Esophagus (tissue), 2 donors: ENCODE results near the gene PRTN3. TPM values are rescaled to one million over a fixed set of nuclear protein-coding genes. Genes with fewer than 3 reads are reported as not detected.
"Not testable (repeated sequence)": the region's sequence is repeated elsewhere in the genome, so short reads cannot be mapped to it uniquely, and the experiment has no call there.

Experiments used
- H3K27ac ChIP-seq, 2 donors: one replicate each; pipeline ENCODE4 v1.5.1; 2013; ENCODE audit warnings: low read depth in 2 of 2, mild to moderate bottlenecking in 2 of 2, inconsistent platforms in 1 of 2, low read length in 1 of 2, moderate library complexity in 1 of 2
- H3K27me3 ChIP-seq, 2 donors: one replicate each; pipeline ENCODE4 v1.6.1; 2013; ENCODE audit warnings: low read length in 2 of 2, control low read depth in 1 of 2, mild to moderate bottlenecking in 1 of 2; ENCODE audit not compliant: insufficient read depth in 2 of 2, control insufficient read depth in 1 of 2
- H3K36me3 ChIP-seq, 2 donors: one replicate each; pipeline ENCODE4 v1.6.1; 2013; ENCODE audit warnings: low read length in 1 of 2; ENCODE audit not compliant: control insufficient read depth in 2 of 2, insufficient read depth in 2 of 2
- H3K4me1 ChIP-seq, 2 donors: one replicate each; pipeline ENCODE4 v1.6.1; 2013; ENCODE audit warnings: low read length in 1 of 2; ENCODE audit not compliant: control insufficient read depth in 2 of 2, insufficient read depth in 2 of 2
- H3K4me3 ChIP-seq, 2 donors: one replicate each; pipeline ENCODE4 v1.5.1; 2013; ENCODE audit warnings: low read length in 2 of 2, mild to moderate bottlenecking in 2 of 2, low read depth in 1 of 2, moderate library complexity in 1 of 2
- H3K9me3 ChIP-seq, 2 donors: one replicate each; pipeline ENCODE4 v1.6.1; 2013; ENCODE audit warnings: mild to moderate bottlenecking in 2 of 2, low read depth in 1 of 2, low read length in 1 of 2, moderate library complexity in 1 of 2; ENCODE audit not compliant: control insufficient read depth in 2 of 2, insufficient read depth in 1 of 2
- WGBS, 2 donors: extraction: QIAGEN DNeasy Blood & Tissue Kit; methylation state at CpG; one replicate each; pipeline ENCODE4 v1.1.7; 2013; 5-methylcytosine and 5-hydroxymethylcytosine counted together
- polyA plus RNA-seq, 2 donors: library from polyadenylated mRNA; stranded (reverse); fragments of 200-250 nt; gene quantifications; one replicate each; pipeline ENCODE4 v1.2.3, GENCODE V29; 2013
- donor health status: healthy with polysubstance abuse.
- donor health status: Bipolar disorder and iron deficiency.

Gene PRTN3
- polyA plus RNA-seq, 2 donors, result not detected

DNA sequence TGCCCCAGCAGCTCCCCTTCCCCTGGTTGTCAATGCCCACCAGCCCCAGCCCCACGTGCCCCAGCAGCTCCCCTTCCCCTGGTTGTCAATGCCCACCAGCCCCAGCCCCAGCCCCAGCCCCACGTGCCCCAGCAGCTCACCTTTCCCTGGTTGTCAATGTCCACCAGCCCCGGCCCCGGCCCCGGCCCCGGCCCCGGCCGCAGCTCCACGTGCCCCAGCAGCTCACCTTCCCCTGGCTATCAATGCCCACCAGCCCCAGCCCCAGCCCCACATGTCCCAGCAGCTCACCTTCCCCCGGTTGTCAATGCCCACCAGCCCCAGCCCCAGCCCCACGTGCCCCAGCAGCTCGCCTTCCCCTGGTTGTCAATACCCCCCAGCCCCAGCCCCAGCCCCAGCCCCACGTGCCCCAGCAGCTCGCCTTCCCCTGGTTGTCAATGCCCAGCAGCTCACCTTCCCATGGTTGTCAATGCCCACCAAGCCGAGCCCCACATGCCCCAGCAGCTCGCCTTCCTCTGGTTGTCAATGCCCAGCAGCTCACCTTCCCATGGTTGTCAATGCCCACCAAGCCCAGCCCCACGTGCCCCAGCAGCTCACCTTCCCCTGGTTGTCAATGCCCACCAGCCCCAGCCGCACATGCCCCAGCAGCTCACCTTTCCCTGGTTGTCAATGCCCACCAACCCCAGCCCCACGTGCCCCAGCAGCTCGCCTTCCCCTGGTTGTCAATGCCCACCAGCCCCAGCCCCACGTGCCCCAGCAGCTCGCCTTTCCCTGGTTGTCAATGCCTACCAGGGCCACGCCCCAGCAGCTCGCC is 38.2 kb downstream of the PRTN3 start:
- not testable (repeated sequence) for H3K27me3 ChIP-seq, H3K4me3 ChIP-seq, H3K27ac ChIP-seq, H3K9me3 ChIP-seq, H3K4me1 ChIP-seq
- WGBS, 2 donors, result 86 to 91% methylated on average over 18 to 24 of the region's 24 CpGs
- peaks cover 0 to 54% of the 10 kb centered on the region in 2 donors for H3K36me3 ChIP-seq

DNA sequence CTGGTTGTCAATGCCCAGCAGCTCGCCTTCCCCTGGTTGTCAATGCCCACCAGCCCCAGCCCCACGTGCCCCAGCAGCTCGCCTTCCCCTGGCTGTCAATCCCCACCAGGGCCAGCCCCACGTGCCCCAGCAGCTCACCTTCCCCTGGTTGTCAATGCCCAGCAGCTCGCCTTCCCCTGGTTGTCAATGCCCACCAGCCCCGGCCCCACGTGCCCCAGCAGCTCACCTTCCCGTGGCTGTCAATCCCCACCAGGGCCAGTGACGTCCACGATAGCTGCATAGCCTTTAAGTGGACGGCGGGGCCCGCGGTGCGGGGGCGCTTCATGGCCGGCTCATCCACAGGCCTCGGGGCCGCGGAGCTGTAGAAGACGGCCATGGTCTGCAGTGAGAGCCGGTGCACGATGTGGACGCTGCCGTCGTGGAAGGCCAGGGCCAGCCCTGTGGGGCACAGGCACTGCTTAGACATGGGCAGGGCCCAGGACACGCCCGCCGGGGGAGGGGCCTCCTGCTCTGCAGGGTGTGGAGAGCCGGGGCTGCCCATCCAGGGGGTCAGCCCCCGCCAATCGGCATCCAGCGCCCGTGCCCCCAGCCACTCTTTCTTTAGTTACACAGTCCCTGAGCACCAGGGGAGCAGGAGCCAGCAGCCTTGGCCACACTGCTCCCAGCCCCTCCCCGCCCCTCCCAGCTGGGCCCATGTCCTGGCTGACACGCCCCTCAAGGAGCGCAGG is 39.1 kb downstream of the PRTN3 start:
- H3K4me1 ChIP-seq, result peaks cover 0 to 3% of the 10 kb centered on the region in 2 donors
- no peaks in the 10 kb centered on the region for H3K27me3 ChIP-seq
- H3K4me3 ChIP-seq, result no peak overlapping the region
- no peaks in the 10 kb centered on the region for H3K9me3 ChIP-seq
- no peak overlapping the region for H3K27ac ChIP-seq
- WGBS, 2 donors, result 89% methylated on average over 33 to 37 of the region's 37 CpGs
- peaks cover 0 to 60% of the 10 kb centered on the region in 2 donors for H3K36me3 ChIP-seq

DNA sequence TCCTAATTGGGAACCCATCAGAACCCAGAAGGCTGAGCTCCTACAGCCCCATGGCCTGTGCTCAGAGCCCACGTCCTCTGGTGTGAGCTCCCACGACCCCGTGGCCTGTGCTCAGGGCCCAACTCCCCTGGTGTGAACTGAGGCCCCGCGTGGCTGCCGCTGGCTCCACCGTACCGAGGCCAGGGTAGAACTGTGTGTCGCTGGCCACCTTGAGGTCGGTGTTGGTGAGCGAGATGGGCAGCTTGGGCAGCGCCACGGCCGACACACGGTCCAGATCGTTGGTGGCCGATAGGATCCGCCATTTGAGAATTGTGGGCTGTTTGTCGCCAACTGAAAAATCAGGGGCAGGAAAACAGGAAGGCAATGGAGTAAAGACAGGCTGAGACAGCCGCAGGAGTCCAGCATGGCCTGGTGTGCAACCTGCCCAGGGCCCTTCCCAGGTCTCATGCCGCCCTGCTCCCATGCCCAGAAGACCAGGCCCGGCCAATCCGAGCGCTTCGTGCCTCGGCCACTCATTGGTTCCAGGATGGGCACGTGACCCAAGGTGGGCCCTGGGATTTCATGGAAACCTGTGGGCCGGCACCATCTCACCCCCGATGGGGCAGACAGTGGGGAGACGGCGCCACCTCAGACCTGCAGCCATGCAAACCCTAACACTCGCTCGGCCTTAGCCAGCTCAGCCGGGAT is 40.7 kb downstream of the PRTN3 start:
- Histone ChIP-seq H3K9me3 (no peaks in the 10 kb centered on the region), H3K4me3 (no peak overlapping the region), H3K4me1 (peaks cover 0 to 3% of the 10 kb centered on the region in 2 donors), H3K27ac (no peak overlapping the region), H3K27me3 (no peaks in the 10 kb centered on the region), H3K36me3 (peaks cover 5 to 68% of the 10 kb centered on the region in 2 donors)
- 97 to 98% methylated on average over 34 of the region's 34 CpGs for WGBS, 2 donors

DNA sequence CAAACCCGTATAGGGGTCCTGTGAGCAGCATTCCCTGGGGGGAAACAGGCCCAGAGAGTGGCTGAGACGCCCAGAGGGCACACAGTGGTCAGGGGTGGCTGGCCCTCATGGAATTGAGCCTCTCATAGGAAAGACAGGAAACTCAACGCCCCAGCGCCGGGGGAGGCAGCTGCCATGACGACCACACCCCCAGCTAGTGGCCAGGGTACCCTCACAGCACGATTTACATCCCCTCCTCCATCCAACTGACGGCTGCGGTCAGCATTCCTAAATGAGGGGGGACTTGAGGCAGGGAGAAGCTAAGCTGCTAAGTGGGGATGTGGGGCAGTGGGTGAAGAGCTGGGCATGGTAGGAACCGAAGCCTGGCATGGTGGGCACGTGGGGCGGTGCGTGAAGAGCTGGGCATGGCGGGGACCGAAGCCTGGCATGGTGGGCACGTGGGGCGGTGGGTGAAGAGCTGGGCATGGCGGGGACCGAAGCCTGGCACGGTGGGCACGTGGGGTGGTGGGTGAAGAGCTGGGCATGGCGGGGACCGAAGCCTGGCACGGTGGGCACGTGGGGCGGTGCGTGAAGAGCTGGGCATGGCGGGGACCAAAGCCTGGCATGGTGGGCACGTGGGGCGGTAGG is 42.2 kb downstream of the PRTN3 start:
- Histone ChIP-seq H3K36me3 (peaks cover 5 to 64% of the 10 kb centered on the region in 2 donors), H3K27ac (no peak overlapping the region), H3K9me3 (no peaks in the 10 kb centered on the region), H3K4me3 (no peak overlapping the region), H3K27me3 (no peaks in the 10 kb centered on the region), H3K4me1 (peaks cover 0 to 3% of the 10 kb centered on the region in 2 donors)
- 95 to 97% methylated on average over 16 to 29 of the region's 30 CpGs for WGBS, 2 donors

DNA sequence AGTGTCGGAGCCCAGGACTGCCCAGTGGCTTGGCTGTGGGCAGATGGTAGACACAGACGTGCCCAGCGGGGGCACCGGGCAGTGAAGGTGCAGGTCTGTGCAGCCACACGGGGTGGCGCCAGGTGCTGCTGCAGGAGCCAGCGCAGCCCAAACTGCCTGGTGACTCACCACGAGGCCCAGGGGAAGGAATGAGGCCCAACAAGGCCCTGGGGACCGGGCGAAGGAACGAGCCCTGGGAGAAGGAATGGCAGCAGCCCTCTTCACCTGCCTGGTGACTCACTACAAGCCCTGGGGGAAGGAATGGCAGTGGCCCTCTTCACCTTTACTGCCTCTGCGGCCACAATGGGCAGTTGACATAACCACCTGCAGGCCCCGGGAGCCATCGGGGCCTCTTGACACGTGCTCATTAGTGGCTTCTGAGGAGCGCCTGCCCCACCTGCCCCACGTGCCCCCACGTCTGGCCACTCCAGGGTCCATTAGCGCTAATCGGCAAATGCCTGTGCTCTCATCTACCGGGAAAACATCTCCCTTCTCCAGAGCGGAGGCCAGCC is 42.9 kb downstream of the PRTN3 start:
- Histone ChIP-seq H3K4me3 (no peak overlapping the region), H3K4me1 (peaks cover 0 to 3% of the 10 kb centered on the region in 2 donors), H3K9me3 (no peaks in the 10 kb centered on the region), H3K27me3 (no peaks in the 10 kb centered on the region), H3K27ac (no peak overlapping the region), H3K36me3 (peaks cover 5 to 68% of the 10 kb centered on the region in 2 donors)
- 76 to 80% methylated on average over 18 to 22 of the region's 22 CpGs for WGBS, 2 donors

DNA sequence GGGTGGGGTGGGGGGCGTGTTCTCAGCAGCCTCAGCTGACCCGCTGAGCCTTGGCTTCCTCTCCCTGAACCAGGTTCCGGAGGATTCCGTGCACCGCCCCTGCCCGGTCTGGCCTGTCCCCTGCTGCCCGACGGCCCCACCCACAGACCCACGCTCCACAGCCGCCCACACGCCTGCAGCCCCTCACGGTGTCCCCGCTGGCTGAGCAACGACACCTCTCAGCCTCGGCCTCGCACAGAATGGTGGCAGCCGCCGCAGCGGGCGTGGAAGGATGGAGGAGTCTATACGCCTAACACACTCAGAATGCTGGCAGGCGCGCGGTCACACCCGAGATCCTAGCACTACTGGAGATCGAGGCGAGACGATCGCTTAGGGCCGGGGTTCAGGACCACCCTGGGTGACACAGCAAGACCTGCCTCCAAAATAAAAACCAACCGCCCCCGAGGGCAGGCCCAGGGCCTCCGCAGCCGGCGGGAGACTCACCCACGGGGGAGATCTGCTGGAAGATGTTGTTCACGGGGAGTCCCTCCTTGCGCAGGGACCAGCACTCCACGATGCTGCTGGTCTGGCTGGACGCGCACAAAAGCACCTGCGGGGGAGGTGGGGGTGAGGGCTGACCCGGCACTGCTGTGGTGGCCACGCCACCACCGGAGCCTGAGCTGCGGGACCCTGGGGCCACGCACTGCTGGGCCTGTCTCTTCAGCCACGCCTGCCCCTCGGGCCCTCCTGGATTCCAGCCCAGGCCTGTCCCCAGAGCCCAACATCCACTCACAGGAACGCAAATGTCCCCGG is 43.8 kb downstream of the PRTN3 start:
- peaks cover 0 to 3% of the 10 kb centered on the region in 2 donors for H3K4me1 ChIP-seq
- H3K4me3 ChIP-seq, result no peak overlapping the region
- H3K27me3 ChIP-seq, result no peaks in the 10 kb centered on the region
- H3K9me3 ChIP-seq, result no peaks in the 10 kb centered on the region
- peaks cover 6 to 70% of the 10 kb centered on the region in 2 donors for H3K36me3 ChIP-seq
- no peak overlapping the region for H3K27ac ChIP-seq
- 91 to 92% methylated on average over 49 to 51 of the region's 51 CpGs for WGBS, 2 donors

DNA sequence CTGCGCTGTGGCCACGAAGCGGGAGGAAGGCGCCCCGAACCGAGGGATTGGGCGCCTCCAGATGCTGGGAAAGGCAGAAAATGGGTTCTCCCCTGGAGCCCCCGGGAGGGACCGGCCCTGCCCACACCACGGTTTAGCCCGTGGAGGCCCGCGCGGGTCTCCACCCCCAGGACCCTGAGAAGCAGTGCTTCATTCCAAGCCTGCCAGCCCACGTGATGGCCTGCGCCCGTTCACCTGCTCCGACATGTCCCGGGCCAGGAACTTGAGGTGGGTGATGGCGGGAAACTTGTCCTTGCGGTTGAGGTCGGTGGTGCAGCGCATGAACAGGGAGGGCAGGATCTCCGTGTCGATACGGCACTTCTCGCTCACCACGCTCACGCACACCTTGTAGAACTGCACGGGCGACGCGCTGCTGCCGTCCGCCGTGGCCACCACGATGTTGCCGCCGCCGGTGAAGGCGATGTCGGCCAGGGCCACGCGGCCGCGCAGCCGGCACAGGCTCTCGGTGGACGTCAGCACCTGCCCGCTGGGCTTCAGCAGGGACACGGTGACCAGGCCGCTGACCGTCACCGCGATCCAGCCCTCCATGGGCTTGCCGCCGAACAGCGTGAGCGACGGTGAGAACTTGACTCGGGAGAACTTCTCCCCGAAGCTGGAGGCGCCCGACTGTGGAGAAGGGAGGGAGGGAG is 44.9 kb downstream of the PRTN3 start:
- Histone ChIP-seq H3K4me1 (peaks cover 0 to 3% of the 10 kb centered on the region in 2 donors), H3K9me3 (no peaks in the 10 kb centered on the region), H3K36me3 (peaks cover 10 to 71% of the 10 kb centered on the region in 2 donors), H3K27ac (no peak overlapping the region), H3K27me3 (no peaks in the 10 kb centered on the region), H3K4me3 (no peak overlapping the region)
- 94 to 95% methylated on average over 64 of the region's 64 CpGs for WGBS, 2 donors

DNA sequence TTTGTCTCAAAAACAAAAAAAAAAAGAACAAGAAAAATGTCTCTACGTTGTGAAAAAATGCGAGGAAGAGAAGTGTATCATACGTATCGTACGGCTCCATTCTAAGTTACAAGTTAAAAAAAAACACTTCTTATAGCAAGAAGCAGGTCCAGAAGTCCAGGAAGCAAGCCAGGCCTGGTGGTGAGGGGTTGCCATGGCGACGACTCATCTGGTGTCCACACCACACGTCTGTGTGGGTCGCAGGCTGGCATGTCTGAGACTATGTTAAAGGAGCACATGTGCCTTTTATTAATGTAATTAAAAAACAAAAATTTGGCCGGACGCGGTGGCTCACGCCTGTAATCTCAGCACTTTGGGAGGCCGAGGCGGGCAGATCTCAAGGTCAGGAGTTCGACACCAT is 46.3 kb downstream of the PRTN3 start:
- 83 to 87% methylated on average over 16 of the region's 16 CpGs for WGBS, 2 donors
- no peaks in the 10 kb centered on the region for H3K27me3 ChIP-seq
- peaks cover 11 to 61% of the 10 kb centered on the region in 2 donors for H3K36me3 ChIP-seq
- no peak overlapping the region for H3K4me3 ChIP-seq
- H3K27ac ChIP-seq, result no peak overlapping the region
- H3K9me3 ChIP-seq, result no peaks in the 10 kb centered on the region
- peaks cover 3 to 8% of the 10 kb centered on the region in 2 donors for H3K4me1 ChIP-seq
